ENCODE data around the gene CELA3B.
"Not testable (repeated sequence)": the region's sequence is repeated elsewhere in the genome, so short reads cannot be mapped to it uniquely, and the experiment has no call there.

Gene CELA3B

GRCh38 chr1:21963477-21964217 is 13.2 kb upstream of the CELA3B start:
- H3K4me1 ChIP-seq (ENCODE audit: control insufficient read depth in 2 of 2, insufficient read depth in 1 of 2, low read depth in 1 of 2, low read length in 2 of 2) = no peaks in the 10 kb centered on the region
- H3K18ac ChIP-seq (ENCODE audit: low read length) = no peak overlapping the region
- WGBS, 2 donors (ENCODE audit: extremely low coverage in 2 of 2, insufficient read length in 2 of 2, insufficient replicate concordance in 1 of 2) = no CpG with 5 or more reads among the region's 11 CpGs
- no peak overlapping the region for H3K27ac ChIP-seq (replicated peaks; ENCODE audit: low read length)
- H3K14ac ChIP-seq (ENCODE audit: low read length) = no peak overlapping the region
- peak overlapping the region; percentile 31 for H2AFZ ChIP-seq (ENCODE audit: low read length)
- no peak overlapping the region for H2AK5ac ChIP-seq (ENCODE audit: low read depth, low read length)
- no peaks in the 10 kb centered on the region for H3K36me3 ChIP-seq (replicated peaks in 1 of 2; ENCODE audit: control insufficient read depth in 2 of 2, insufficient read depth in 2 of 2, low read length in 2 of 2)
- H4K8ac ChIP-seq (ENCODE audit: low read depth, low read length) = no peak overlapping the region
- no peak overlapping the region for H2BK5ac ChIP-seq (ENCODE audit: low read length)
- no peaks in the 10 kb centered on the region for H3K9me3 ChIP-seq (replicated peaks in 1 of 2; ENCODE audit: control insufficient read depth in 2 of 2, insufficient read depth in 1 of 2, low read depth in 1 of 2, low read length in 2 of 2)
- no peak overlapping the region for H4K91ac ChIP-seq (ENCODE audit: low read depth, low read length, poor library complexity)
- H3K4ac ChIP-seq (ENCODE audit: low read length) = no peak overlapping the region
- no peak overlapping the region for H2BK15ac ChIP-seq (ENCODE audit: low read length)
- no peak overlapping the region for H3K4me2 ChIP-seq (ENCODE audit: insufficient read depth, low read length, poor library complexity, severe bottlenecking)
- DNase-seq (ENCODE audit: low spot score) = peak; percentile 79
- no peaks in the 10 kb centered on the region for H3K79me1 ChIP-seq (ENCODE audit: low read depth, low read length)
- H3K9ac ChIP-seq (ENCODE audit: low read depth, low read length, poor library complexity) = no peak overlapping the region
- H2BK120ac ChIP-seq (ENCODE audit: low read depth, low read length) = no peak overlapping the region
- H3K4me3 ChIP-seq (ENCODE audit: low read length in 2 of 2) = no peak overlapping the region
- no peak overlapping the region for H2BK12ac ChIP-seq (ENCODE audit: low read length)
- H3K27me3 ChIP-seq (ENCODE audit: control insufficient read depth in 3 of 3, insufficient read depth in 3 of 3, low read depth in 1 of 3, low read length in 3 of 3) = no peaks in the 10 kb centered on the region
- H3K23ac ChIP-seq (ENCODE audit: low read depth, low read length, poor library complexity) = no peak overlapping the region

GRCh38 chr1:21966247-21967000 is 10.4 kb upstream of the CELA3B start:
- no peak overlapping the region for H3K4me2 ChIP-seq (ENCODE audit: insufficient read depth, low read length, poor library complexity, severe bottlenecking)
- H3K4me3 ChIP-seq (ENCODE audit: low read length in 2 of 2) = no peak overlapping the region
- DNase-seq (ENCODE audit: low spot score) = no peak
- H4K8ac ChIP-seq (ENCODE audit: low read depth, low read length) = no peak overlapping the region
- H4K91ac ChIP-seq (ENCODE audit: low read depth, low read length, poor library complexity) = no peak overlapping the region
- WGBS, 2 donors (ENCODE audit: extremely low coverage in 2 of 2, insufficient read length in 2 of 2, insufficient replicate concordance in 1 of 2) = no CpG with 5 or more reads among the region's 15 CpGs
- H3K27me3 ChIP-seq (ENCODE audit: control insufficient read depth in 3 of 3, insufficient read depth in 3 of 3, low read depth in 1 of 3, low read length in 3 of 3) = no peaks in the 10 kb centered on the region
- no peaks in the 10 kb centered on the region for H3K9me3 ChIP-seq (replicated peaks in 1 of 2; ENCODE audit: control insufficient read depth in 2 of 2, insufficient read depth in 1 of 2, low read depth in 1 of 2, low read length in 2 of 2)
- H3K18ac ChIP-seq (ENCODE audit: low read length) = no peak overlapping the region
- no peak overlapping the region for H2BK5ac ChIP-seq (ENCODE audit: low read length)
- no peak overlapping the region for H3K27ac ChIP-seq (replicated peaks; ENCODE audit: low read length)
- no peak overlapping the region for H2AFZ ChIP-seq (ENCODE audit: low read length)
- no peak overlapping the region for H2BK12ac ChIP-seq (ENCODE audit: low read length)
- no peak overlapping the region for H3K9ac ChIP-seq (ENCODE audit: low read depth, low read length, poor library complexity)
- H2BK120ac ChIP-seq (ENCODE audit: low read depth, low read length) = no peak overlapping the region
- H2AK5ac ChIP-seq (ENCODE audit: low read depth, low read length) = no peak overlapping the region
- no peaks in the 10 kb centered on the region for H3K4me1 ChIP-seq (ENCODE audit: control insufficient read depth in 2 of 2, insufficient read depth in 1 of 2, low read depth in 1 of 2, low read length in 2 of 2)
- no peak overlapping the region for H3K4ac ChIP-seq (ENCODE audit: low read length)
- no peak overlapping the region for H3K14ac ChIP-seq (ENCODE audit: low read length)
- H3K36me3 ChIP-seq (replicated peaks in 1 of 2; ENCODE audit: control insufficient read depth in 2 of 2, insufficient read depth in 2 of 2, low read length in 2 of 2) = no peaks in the 10 kb centered on the region
- no peaks in the 10 kb centered on the region for H3K79me1 ChIP-seq (ENCODE audit: low read depth, low read length)
- H3K23ac ChIP-seq (ENCODE audit: low read depth, low read length, poor library complexity) = no peak overlapping the region
- no peak overlapping the region for H2BK15ac ChIP-seq (ENCODE audit: low read length)

GRCh38 chr1:21967216-21967615 is 9.6 kb upstream of the CELA3B start:
- not testable (repeated sequence) for H3K79me1 ChIP-seq (ENCODE audit: low read depth, low read length); H3K18ac ChIP-seq (ENCODE audit: low read length); H2BK5ac ChIP-seq (ENCODE audit: low read length); H3K4me3 ChIP-seq (ENCODE audit: low read length in 2 of 2); H3K9ac ChIP-seq (ENCODE audit: low read depth, low read length, poor library complexity); H3K27me3 ChIP-seq (ENCODE audit: control insufficient read depth in 3 of 3, insufficient read depth in 3 of 3, low read depth in 1 of 3, low read length in 3 of 3); H3K9me3 ChIP-seq (replicated peaks in 1 of 2; ENCODE audit: control insufficient read depth in 2 of 2, insufficient read depth in 1 of 2, low read depth in 1 of 2, low read length in 2 of 2); H2BK15ac ChIP-seq (ENCODE audit: low read length); H4K8ac ChIP-seq (ENCODE audit: low read depth, low read length); H2BK12ac ChIP-seq (ENCODE audit: low read length); H2BK120ac ChIP-seq (ENCODE audit: low read depth, low read length); H3K4ac ChIP-seq (ENCODE audit: low read length); DNase-seq (ENCODE audit: low spot score); H3K36me3 ChIP-seq (replicated peaks in 1 of 2; ENCODE audit: control insufficient read depth in 2 of 2, insufficient read depth in 2 of 2, low read length in 2 of 2); H4K91ac ChIP-seq (ENCODE audit: low read depth, low read length, poor library complexity); H3K4me1 ChIP-seq (ENCODE audit: control insufficient read depth in 2 of 2, insufficient read depth in 1 of 2, low read depth in 1 of 2, low read length in 2 of 2); H2AFZ ChIP-seq (ENCODE audit: low read length); H3K27ac ChIP-seq (replicated peaks; ENCODE audit: low read length); H3K14ac ChIP-seq (ENCODE audit: low read length); H3K23ac ChIP-seq (ENCODE audit: low read depth, low read length, poor library complexity); H3K4me2 ChIP-seq (ENCODE audit: insufficient read depth, low read length, poor library complexity, severe bottlenecking); H2AK5ac ChIP-seq (ENCODE audit: low read depth, low read length)
- no CpG with 5 or more reads among the region's 6 CpGs for WGBS, 2 donors (ENCODE audit: extremely low coverage in 2 of 2, insufficient read length in 2 of 2, insufficient replicate concordance in 1 of 2)

- not testable (repeated sequence) for H2BK15ac ChIP-seq (ENCODE audit: low read length); H3K14ac ChIP-seq (ENCODE audit: low read length); H3K4me2 ChIP-seq (ENCODE audit: insufficient read depth, low read length, poor library complexity, severe bottlenecking); H3K4me1 ChIP-seq (ENCODE audit: control insufficient read depth in 2 of 2, insufficient read depth in 1 of 2, low read depth in 1 of 2, low read length in 2 of 2); H3K36me3 ChIP-seq (replicated peaks in 1 of 2; ENCODE audit: control insufficient read depth in 2 of 2, insufficient read depth in 2 of 2, low read length in 2 of 2); H3K79me1 ChIP-seq (ENCODE audit: low read depth, low read length); H4K8ac ChIP-seq (ENCODE audit: low read depth, low read length); H4K91ac ChIP-seq (ENCODE audit: low read depth, low read length, poor library complexity); H3K9me3 ChIP-seq (replicated peaks in 1 of 2; ENCODE audit: control insufficient read depth in 2 of 2, insufficient read depth in 1 of 2, low read depth in 1 of 2, low read length in 2 of 2); H2AK5ac ChIP-seq (ENCODE audit: low read depth, low read length); H3K18ac ChIP-seq (ENCODE audit: low read length); DNase-seq (ENCODE audit: low spot score); H2BK120ac ChIP-seq (ENCODE audit: low read depth, low read length); H3K27me3 ChIP-seq (ENCODE audit: control insufficient read depth in 3 of 3, insufficient read depth in 3 of 3, low read depth in 1 of 3, low read length in 3 of 3); H3K23ac ChIP-seq (ENCODE audit: low read depth, low read length, poor library complexity); H3K9ac ChIP-seq (ENCODE audit: low read depth, low read length, poor library complexity); H3K4me3 ChIP-seq (ENCODE audit: low read length in 2 of 2); H3K4ac ChIP-seq (ENCODE audit: low read length); H3K27ac ChIP-seq (replicated peaks; ENCODE audit: low read length); H2BK12ac ChIP-seq (ENCODE audit: low read length); H2BK5ac ChIP-seq (ENCODE audit: low read length)
- peak overlapping the region; percentile 56 for H2AFZ ChIP-seq (ENCODE audit: low read length)
- no CpG with 5 or more reads among the region's 5 CpGs for WGBS, 2 donors (ENCODE audit: extremely low coverage in 2 of 2, insufficient read length in 2 of 2, insufficient replicate concordance in 1 of 2)
These were observed 7.8 kb upstream of the CELA3B start for GRCh38 chr1:21969066-21969465.

Measured in neuronal stem cell (in vitro differentiated cells).